Stimulated activated effector memory CD8-positive, alpha-beta T cell treated with anti-CD3 and anti-CD28 coated beads, Interleukin-12 subunit alpha, Interleukin-12 subunit beta, amount 100 ng/mL, for 72 hours (primary cell): Measurements from ENCODE around the gene STX1A.
"Not testable (repeated sequence)": the region's sequence is repeated elsewhere in the genome, so short reads cannot be mapped to it uniquely, and the experiment has no call there.

ENCODE experiments used
- ATAC-seq: fragments of 150-1000 bp; cut with Tn5 transposase; 2 replicates; pipeline ENCODE4 v1.10.0; 2021
- DNase-seq, 2 donors: peaks; one replicate each; pipeline ENCODE4 v3.0.0; 2021 to 2022; ENCODE audit warnings: low spot score in 2 of 2
- H3K27ac Mint-ChIP-seq: one replicate; pipeline ENCODE4 v1.8.0; 2022; ENCODE audit warnings: mild to moderate bottlenecking, mixed read lengths
- H3K36me3 Mint-ChIP-seq: one replicate; pipeline ENCODE4 v1.8.0; 2022; ENCODE audit warnings: mild to moderate bottlenecking, mixed read lengths
- H3K4me1 Mint-ChIP-seq: one replicate; pipeline ENCODE4 v1.8.0; 2022; ENCODE audit warnings: mixed read lengths
- H3K4me3 Mint-ChIP-seq: one replicate; pipeline ENCODE4 v1.8.0; 2022; ENCODE audit warnings: mild to moderate bottlenecking, mixed read lengths
- H3K9me3 Mint-ChIP-seq: one replicate; pipeline ENCODE4 v1.8.0; 2022; ENCODE audit warnings: mixed read lengths

STX1A gene

DNA sequence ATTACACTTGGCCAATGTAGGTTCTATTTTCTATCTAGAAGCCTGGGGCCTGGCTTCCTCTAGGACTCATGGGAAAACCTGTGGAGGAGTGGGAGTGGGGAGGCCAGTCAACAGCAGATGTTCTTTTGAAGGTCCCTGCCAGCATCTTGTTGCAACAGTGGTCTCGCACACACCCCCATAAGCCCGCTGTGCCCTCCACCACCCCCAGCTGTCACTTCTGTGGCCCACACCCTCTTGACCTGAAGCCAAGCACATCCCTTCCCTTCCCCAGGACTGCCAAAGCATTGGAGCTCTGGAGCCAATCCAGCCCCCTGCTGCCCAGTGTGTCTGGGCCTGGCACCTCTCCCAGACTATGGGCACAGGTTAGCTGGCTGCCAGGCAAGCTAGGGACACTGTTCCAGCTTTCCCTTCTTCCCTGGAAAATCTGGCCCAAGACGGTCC, 1.9 kb upstream of the STX1A start:
- Mint-ChIP-seq H3K4me3 (peak overlapping the region; percentile 82), H3K9me3 (no peaks in the 10 kb centered on the region), H3K4me1 (peaks cover 27% of the 10 kb centered on the region), H3K36me3 (peaks cover 17% of the 10 kb centered on the region), H3K27ac (no peak overlapping the region)
- ATAC-seq (no peak), DNase-seq (no peak)

DNA sequence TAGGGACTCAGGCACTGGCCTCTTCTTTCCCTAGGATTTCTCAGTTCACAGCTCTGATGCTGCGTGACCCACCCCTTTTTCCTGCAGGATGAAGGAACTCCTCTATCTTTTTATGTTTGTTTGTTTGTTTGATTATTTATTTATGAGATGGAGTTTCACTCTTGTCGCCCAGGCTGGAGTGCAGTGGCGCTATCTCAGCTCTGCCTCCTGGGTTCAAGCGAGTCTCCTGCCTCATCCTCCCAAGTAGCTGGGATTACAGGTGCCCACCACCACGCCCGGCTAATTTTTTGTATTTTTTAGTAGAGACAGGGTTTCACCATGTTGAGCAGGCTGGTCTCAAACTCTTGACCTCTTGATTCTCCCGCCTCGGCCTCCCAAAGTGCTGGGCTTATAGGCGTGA, 974 bp upstream of the STX1A start:
- peaks cover 27% of the 10 kb centered on the region for H3K36me3 Mint-ChIP-seq
- not testable (repeated sequence) for ATAC-seq, DNase-seq, H3K9me3 Mint-ChIP-seq, H3K27ac Mint-ChIP-seq
- H3K4me3 Mint-ChIP-seq, result peak overlapping the region; percentile 82
- peaks cover 37% of the 10 kb centered on the region for H3K4me1 Mint-ChIP-seq

DNA sequence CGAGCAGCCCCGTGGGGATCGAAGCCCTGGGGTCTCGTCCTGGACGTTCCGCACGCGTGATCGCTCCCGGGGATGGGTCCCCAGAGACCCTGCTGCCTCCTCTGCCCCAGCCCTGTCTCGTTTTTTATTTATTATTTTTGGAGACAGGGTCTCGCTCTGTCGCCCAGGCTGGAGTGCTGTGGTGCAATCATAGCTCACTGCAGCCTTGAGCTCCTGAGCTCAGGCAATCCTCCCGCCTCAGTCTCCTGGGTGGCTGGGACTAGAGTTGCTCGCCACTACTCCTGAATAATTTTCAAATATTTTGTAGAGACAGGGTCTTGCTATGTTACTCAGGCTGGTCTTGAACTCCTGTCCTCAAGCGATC, 319 bp upstream of the STX1A start:
- Mint-ChIP-seq H3K27ac (peak overlapping the region; percentile 20), H3K9me3 (no peaks in the 10 kb centered on the region), H3K36me3 (peaks cover 33% of the 10 kb centered on the region), H3K4me1 (peaks cover 39% of the 10 kb centered on the region), H3K4me3 (peak overlapping the region; percentile 82)
- DNase-seq, result no peak
- no peak for ATAC-seq

DNA sequence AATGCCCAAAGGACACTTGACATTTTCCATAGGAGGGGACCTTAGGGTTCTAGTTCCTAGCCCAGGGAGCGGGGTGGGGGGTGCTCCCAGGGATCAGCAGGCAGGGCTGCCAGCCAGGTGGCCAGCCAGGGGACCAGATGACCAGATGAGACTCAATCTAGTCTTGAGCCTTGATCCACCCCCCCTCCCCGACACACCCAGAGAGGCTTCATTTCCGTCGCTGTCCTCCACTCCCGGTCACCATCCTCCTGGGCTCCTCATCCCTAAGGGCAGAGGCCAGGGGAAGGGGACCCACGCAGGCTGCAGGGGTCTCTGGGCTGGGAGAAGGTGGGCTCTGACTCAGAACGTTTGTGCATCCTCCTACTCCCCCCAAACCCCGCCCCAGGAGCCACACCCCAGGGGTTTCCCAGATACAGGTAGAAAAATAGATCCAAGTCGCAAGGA, 1.0 kb downstream of the STX1A start:
- ATAC-seq, result peak; percentile 3

DNA sequence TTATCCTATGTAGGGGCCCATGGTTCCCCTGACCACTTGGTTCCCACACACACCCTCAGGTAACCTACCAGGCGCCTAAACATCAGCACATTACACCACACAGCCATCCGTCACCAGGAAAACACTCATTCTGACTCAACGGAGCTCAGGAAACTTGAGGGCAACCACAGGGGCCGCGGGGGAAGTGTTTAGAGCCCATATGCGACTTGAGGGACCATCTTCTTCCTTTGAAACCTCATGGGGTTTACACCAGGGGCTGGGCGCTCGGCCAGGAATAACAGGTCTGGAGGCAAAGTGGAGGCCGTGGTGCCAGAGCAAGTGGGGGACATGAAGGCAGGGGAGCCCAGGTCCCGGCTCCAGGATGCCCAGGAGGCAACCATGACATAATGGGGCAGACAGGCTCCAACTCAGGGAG, 1.5 kb downstream of the STX1A start:
- peak; percentile 59 to 86 for DNase-seq
- peak; percentile 85 for ATAC-seq
- Mint-ChIP-seq H3K9me3 (no peaks in the 10 kb centered on the region), H3K36me3 (peaks cover 39% of the 10 kb centered on the region), H3K4me1 (peaks cover 41% of the 10 kb centered on the region), H3K27ac (peak overlapping the region; percentile 89), H3K4me3 (peak overlapping the region; percentile 82)

More for the DNA sequence above, 1.0 kb downstream of the STX1A start:
- Mint-ChIP-seq H3K4me1 (peaks cover 39% of the 10 kb centered on the region), H3K4me3 (peak overlapping the region; percentile 82), H3K9me3 (no peaks in the 10 kb centered on the region), H3K27ac (peak overlapping the region; percentile 89), H3K36me3 (peaks cover 39% of the 10 kb centered on the region)
- no peak for DNase-seq

DNA sequence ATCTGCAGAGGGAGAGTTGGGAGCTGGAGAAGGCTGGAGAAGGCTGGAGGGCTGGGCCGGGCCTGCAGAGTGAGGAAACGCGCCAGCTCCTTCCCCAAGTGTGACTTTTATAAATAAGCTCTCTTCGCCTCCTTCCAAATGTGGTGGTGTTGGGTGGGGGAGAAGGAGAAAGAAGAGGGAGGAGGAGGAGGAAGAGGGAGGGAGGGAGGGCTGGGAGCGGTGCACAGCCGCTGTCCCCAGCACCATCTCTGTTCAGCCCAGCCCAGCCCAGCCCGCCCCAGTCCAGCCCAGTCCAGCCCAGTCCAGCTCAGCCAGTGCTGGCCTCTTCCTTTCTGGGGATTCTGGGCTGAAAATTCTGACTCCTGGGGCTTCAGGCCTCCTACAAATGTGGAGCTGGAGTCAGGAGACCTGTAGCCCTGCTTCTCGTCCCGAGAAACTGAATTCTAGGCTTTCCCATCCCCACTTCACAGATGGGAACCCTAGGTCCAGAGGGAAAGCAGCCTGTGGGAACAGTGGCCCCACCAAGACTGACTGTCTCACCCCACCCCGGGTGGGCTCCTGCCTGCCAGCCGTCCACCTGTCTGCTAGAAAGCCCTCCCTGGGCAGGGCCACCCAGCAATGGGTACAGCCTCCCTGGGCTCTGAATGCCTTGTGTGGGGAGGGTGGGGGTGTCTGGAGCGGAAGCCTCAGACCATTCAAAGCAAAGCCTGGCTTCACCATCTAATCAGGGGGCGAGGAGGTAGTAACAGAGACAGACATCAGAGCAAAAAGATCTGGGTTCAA, 2.3 kb downstream of the STX1A start:
- peak overlapping the region; percentile 89 for H3K27ac Mint-ChIP-seq
- DNase-seq (no peak), ATAC-seq (no peak)
- peaks cover 39% of the 10 kb centered on the region for H3K36me3 Mint-ChIP-seq
- H3K4me3 Mint-ChIP-seq, result peak overlapping the region; percentile 82
- peaks cover 49% of the 10 kb centered on the region for H3K4me1 Mint-ChIP-seq
- no peaks in the 10 kb centered on the region for H3K9me3 Mint-ChIP-seq

DNA sequence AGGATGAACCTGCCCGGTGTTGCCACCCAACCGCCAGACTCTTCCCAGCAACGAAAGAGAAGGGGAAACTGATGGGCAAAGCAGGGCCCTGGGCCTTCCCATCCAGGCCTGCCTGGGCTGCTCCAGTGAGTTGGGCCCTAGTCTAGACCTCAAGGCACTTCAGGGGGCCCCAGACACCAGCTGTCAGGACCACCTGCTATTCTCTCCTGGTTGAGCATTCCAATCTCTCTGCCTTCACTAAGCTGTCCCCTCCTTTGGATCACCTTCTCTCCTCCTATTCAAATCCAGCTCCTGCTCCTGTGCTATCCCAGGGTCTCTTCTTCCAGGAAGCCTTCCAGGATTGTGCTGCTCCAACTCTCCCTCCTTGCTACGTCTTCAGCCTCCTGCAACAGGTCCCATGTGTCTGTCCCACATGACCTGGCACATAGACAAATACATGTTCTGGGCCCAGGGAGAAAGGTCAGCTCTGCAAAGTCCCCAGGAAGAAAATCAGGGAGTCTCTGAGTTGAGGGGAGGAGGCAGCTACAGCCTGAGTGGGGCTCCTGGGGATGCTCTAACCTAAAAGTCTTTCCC, 3.1 kb downstream of the STX1A start:
- DNase-seq, result no peak
- H3K27ac Mint-ChIP-seq, result no peak overlapping the region
- H3K4me3 Mint-ChIP-seq, result peak overlapping the region; percentile 82
- peaks cover 39% of the 10 kb centered on the region for H3K36me3 Mint-ChIP-seq
- no peaks in the 10 kb centered on the region for H3K9me3 Mint-ChIP-seq
- H3K4me1 Mint-ChIP-seq, result peaks cover 56% of the 10 kb centered on the region
- no peak for ATAC-seq

DNA sequence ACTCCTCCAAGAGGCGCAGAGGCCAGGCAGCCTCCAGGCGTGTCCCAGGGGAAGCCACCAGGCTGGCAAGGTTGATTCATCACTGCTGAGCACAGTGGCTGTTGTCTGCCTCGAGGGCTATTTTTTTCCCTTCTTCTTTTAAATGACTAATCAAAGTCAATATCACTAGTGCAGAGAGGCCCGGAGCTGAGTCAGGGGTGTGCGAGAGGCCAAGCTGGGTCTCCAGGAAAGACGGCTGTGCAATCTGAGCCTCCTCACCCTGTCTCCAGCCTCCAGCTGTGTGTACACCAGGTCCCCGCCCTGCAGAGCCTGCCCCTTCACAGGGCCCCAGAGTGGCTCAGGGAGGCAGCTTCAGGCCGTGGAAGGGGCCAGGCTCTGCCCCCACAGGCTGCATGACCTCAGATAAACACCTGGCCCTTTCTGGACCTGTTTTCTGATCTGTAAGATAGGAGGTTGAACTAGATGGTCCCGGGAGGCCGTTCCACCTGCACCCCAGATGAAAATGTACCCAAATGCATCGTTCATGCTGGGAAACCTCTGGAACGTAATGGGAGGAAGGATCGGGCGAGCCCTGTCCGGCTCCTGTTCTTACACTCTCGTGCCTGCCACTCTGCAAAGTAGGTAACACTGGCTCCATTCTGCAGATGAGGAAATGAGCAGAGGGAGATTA, 3.7 kb downstream of the STX1A start:
- peak; percentile 78 for ATAC-seq
- no peaks in the 10 kb centered on the region for H3K9me3 Mint-ChIP-seq
- DNase-seq, result no peak
- H3K4me3 Mint-ChIP-seq, result peak overlapping the region; percentile 82
- H3K4me1 Mint-ChIP-seq, result peaks cover 56% of the 10 kb centered on the region
- H3K27ac Mint-ChIP-seq, result peak overlapping the region; percentile 34
- peaks cover 39% of the 10 kb centered on the region for H3K36me3 Mint-ChIP-seq

DNA sequence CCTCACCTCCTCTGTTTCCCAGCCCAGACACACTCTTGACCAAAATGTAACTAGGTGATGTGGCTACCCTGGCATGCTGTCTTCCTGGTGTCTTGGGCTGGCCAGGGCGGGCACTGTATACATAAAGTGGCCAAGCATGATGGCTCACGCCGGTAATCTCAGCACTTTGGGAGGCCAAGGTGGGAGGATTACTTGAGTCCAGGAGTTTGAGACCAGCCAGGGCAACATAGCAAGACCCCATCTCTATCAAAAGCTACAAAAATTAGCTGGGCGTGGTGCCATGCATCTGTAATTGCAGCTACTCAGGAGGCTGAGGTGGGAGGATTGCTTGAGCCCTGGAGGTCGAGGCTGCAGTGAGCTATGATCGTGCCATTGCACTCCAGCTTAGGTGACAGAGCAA, 6.2 kb downstream of the STX1A start:
- H3K27ac Mint-ChIP-seq, result not testable (repeated sequence)

DNA sequence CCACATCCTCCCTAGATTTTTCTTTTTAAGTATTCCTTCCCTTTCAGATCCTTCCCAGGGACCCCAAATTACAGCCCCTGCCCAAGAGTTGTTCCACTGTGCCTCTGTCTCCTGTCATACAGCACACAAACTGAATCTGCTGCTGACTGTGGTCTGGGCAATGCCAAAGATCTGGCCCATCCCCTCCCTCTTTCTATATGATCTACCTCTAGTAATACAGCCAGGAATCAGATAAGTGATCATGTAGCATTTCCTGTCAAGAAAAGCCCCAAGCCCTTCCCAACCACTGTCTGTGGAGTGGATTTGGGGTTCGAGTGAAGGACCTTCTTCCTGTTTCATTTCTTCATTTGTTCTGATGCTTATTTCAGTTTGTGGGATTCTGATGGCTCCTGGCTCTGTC, 6.7 kb downstream of the STX1A start:
- H3K9me3 Mint-ChIP-seq, result no peaks in the 10 kb centered on the region
- DNase-seq, result no peak
- no peak overlapping the region for H3K4me3 Mint-ChIP-seq
- peaks cover 46% of the 10 kb centered on the region for H3K36me3 Mint-ChIP-seq
- H3K27ac Mint-ChIP-seq, result peak overlapping the region; percentile 71
- no peak for ATAC-seq
- H3K4me1 Mint-ChIP-seq, result peaks cover 40% of the 10 kb centered on the region

More for the DNA sequence above, 6.2 kb downstream of the STX1A start:
- H3K36me3 Mint-ChIP-seq, result peaks cover 46% of the 10 kb centered on the region
- not testable (repeated sequence) for H3K4me3 Mint-ChIP-seq, DNase-seq, H3K9me3 Mint-ChIP-seq, ATAC-seq
- H3K4me1 Mint-ChIP-seq, result peaks cover 46% of the 10 kb centered on the region

DNA sequence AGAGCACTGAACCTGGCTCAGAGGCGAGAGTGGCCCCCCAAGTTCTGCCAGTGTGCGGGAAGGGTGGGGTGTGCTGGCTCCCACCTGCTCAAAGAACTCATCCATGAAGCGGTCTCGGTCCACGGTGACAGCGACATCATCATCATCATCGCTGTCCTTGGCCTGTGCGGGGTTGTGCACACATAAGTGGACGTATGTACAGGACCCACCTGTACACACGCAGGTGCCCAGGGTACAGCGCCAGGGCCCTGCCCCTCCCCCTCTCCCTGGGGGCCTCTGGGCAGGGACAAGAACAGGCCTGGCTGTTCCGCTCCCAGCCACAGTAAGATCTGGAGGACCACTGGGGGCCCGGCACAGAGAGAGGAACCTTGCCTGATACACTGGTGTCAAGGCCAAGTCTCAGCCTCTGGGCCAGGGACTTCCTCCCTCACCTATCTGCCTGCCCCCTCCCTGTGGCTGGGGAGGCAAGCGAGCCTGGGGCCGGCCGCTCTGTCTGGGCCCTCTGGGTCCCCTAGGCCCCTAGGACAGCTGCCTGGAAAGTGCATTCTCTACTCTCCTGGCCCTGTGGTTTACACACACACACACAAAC, 10.4 kb downstream of the STX1A start:
- Mint-ChIP-seq H3K4me3 (no peak overlapping the region), H3K36me3 (peaks cover 44% of the 10 kb centered on the region), H3K4me1 (peaks cover 29% of the 10 kb centered on the region), H3K27ac (no peak overlapping the region), H3K9me3 (no peaks in the 10 kb centered on the region)
- ATAC-seq (no peak), DNase-seq (no peak)

DNA sequence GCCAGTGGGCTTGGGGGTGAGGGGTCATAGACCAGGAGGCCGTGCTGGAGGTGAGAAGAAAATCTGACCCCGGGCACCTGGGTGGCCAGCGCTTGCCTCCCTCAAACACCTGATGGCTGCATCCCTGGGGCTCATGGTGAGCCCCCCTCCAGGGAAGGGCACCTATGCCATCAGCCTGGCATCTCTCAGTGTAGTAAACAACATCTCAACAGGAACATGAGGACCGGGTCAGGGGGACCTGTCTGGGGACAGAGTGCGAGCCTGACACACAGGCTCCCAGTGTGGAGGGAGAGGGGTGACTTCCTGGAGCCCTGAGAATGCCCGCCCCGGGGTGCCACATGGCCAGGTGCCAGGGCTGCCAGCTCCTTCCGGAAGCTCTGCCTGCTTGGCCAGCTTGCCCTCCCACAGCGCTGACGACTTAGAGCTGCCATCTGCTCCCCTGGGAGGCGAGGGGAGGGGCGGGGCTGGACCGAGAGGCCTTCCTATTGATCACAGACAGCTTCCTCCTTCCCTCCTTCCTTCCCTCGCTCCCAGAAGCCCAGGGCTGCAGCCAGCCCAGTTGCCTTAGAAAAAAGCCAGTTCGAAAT, 12.3 kb downstream of the STX1A start:
- no peak overlapping the region for H3K4me3 Mint-ChIP-seq
- H3K27ac Mint-ChIP-seq, result no peak overlapping the region
- ATAC-seq, result no peak
- H3K9me3 Mint-ChIP-seq, result no peaks in the 10 kb centered on the region
- H3K4me1 Mint-ChIP-seq, result peaks cover 21% of the 10 kb centered on the region
- peaks cover 62% of the 10 kb centered on the region for H3K36me3 Mint-ChIP-seq
- no peak for DNase-seq

DNA sequence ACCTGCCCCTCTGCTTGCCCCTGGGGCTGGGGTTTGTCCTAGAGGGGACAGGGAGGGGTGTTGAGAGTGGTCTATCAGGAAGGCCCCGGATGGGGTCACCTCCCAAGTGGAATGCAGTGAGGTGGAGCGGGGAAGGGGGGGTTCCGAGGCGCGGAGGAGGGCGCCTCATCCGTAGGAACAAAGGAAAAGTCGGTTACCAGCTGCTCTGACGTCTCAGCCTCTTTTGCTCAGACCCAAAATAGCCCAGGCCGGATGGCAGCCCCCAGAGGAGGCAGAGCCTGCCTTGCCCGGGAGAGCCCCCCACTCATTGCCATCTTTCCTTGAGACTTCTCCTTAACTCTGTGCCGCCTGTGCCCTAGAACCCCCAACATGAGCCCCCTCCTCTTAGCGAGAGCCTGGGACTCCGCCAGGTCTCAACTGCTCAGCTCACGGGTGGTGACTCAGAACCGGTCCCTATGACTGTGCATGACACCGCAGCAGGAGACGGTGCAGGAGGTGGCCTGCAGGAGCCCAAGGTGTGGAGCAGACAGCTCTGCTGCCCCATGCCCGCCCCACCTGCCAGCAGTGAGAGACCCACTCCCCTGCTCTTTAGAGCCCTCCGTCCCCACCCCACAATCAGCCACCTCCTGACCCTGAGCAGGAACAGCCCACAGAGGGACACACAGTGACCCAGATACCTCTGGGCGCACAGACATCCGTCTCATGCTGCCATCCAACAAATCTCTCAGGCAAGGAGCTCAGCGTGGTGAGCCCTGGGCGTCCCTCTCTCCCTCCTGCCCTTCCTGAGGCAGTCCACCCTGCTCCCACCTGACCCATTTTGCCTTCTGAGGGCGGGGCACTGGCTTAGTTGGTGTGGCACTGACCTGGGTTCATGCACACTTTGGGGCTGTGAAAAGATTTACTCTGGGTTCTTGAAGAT, 13.1 kb downstream of the STX1A start:
- no peaks in the 10 kb centered on the region for H3K9me3 Mint-ChIP-seq
- ATAC-seq (peak; percentile 85), DNase-seq (no peak)
- peaks cover 69% of the 10 kb centered on the region for H3K36me3 Mint-ChIP-seq
- no peak overlapping the region for H3K27ac Mint-ChIP-seq
- peaks cover 22% of the 10 kb centered on the region for H3K4me1 Mint-ChIP-seq
- no peak overlapping the region for H3K4me3 Mint-ChIP-seq

DNA sequence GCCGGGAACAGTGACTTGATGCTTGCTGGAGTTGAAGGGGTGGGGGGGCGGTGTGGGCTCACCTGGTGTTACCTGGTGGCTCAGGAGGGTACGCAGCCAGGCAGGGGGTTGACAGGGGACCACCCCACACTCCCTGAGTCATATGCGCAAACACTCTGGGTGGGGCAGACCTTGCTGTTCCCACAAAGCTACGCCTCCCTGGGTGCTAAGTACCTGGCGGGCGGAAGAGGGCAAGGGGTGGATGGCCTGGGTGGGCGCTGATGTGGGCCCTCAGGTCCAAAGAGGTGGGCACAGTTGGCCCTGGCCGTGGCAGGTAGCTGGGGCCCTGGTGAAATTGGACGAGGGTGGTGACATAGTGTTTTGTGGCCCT, 13.9 kb downstream of the STX1A start:
- ATAC-seq (no peak), DNase-seq (no peak)
- no peak overlapping the region for H3K4me3 Mint-ChIP-seq
- H3K9me3 Mint-ChIP-seq, result no peaks in the 10 kb centered on the region
- H3K27ac Mint-ChIP-seq, result no peak overlapping the region
- H3K36me3 Mint-ChIP-seq, result peaks cover 76% of the 10 kb centered on the region
- peaks cover 23% of the 10 kb centered on the region for H3K4me1 Mint-ChIP-seq
